Esophagus squamous epithelium (tissue), 5 donors: ENCODE results near the gene LRRC4C. TPM values are rescaled to one million over a fixed set of nuclear protein-coding genes. Genes with fewer than 3 reads are reported as not detected.

Experiments used
- DNase-seq: peaks from one replicate; lab custom pipeline; 2025; lab: John Stamatoyannopoulos, UW
- H3K27ac ChIP-seq, 4 donors: fragments of 200-600 bp; sonication (generic); one replicate each; pipeline ENCODE4 v1.5.1; 2016 to 2019; ENCODE audit warnings: mild to moderate bottlenecking in 1 of 4
- H3K27me3 ChIP-seq, 4 donors: fragments of 200-600 bp; sonication (generic); 1 replicate in 3 of 4; 2 replicates in 1 of 4; pipeline versions ENCODE4 v1.5.1 to v1.6.0; 2017 to 2021; ENCODE audit warnings: antibody characterized with exemption in 1 of 4
- H3K36me3 ChIP-seq, 3 donors: fragments of 200-600 bp; sonication (generic); one replicate each; pipeline ENCODE4 v1.5.1; 2016 to 2019
- H3K4me1 ChIP-seq, 3 donors: fragments of 200-600 bp; sonication (generic); one replicate each; pipeline ENCODE4 v1.5.1; 2017 to 2019
- H3K4me3 ChIP-seq, 4 donors: fragments of 200-600 bp; sonication (generic); 1 replicate in 3 of 4; 2 replicates in 1 of 4; pipeline ENCODE4 v1.5.1; 2016 to 2019; ENCODE audit warnings: mild to moderate bottlenecking in 2 of 4, moderate library complexity in 1 of 4
- H3K9me3 ChIP-seq, 3 donors: fragments of 200-600 bp; sonication (generic); one replicate each; pipeline ENCODE4 v1.5.1; 2016 to 2019
- CTCF ChIP-seq, 6 experiments: fragments of 450-650 bp in 4 of 6; fragments of 200-600 bp in 2 of 6; sonication (generic) in 2 of 6; IDR thresholded peaks; one replicate each; pipeline ENCODE4 v1.5.1; 2016 to 2019; ENCODE audit warnings: antibody characterized with exemption in 6 of 6, mild to moderate bottlenecking in 4 of 6, moderate library complexity in 4 of 6
- POLR2A ChIP-seq, 4 donors: fragments of 450-650 bp; IDR thresholded peaks; one replicate each; pipeline ENCODE4 v1.6.1; 2017; ENCODE audit warnings: antibody characterized with exemption in 4 of 4, mild to moderate bottlenecking in 4 of 4, moderate library complexity in 3 of 4
- WGBS, 2 donors: methylation state at CpG; one replicate each; pipeline ENCODE4 v1.1.5; 2018; 5-methylcytosine and 5-hydroxymethylcytosine counted together
- intact Hi-C: fragments of 100-400 bp; cut with DNase I; formaldehyde crosslinking; loops from one replicate; pipeline ENCODE4 v1.15.0; 2022
- total RNA-seq, 4 donors: library from RNA; depleted of rRNA; stranded (reverse); fragments of >200 nt; gene quantifications; one replicate each; pipeline ENCODE4 v1.1.0, GENCODE V29; 2016
- donor health status: DM: yes; HTN: yes; CAD: no.

LRRC4C gene
- total RNA-seq, 4 donors from 2014 or later: 0.09 to 0.38 (median 0.30) TPM; not detected in 1

- Histone ChIP-seq H3K27ac (no peak overlapping the region), H3K4me3 (no peak overlapping the region), H3K9me3 (no peaks in the 10 kb centered on the region), H3K4me1 (no peaks in the 10 kb centered on the region), H3K27me3 (no peaks in the 10 kb centered on the region), H3K36me3 (no peaks in the 10 kb centered on the region)
- TF ChIP-seq CTCF (IDR thresholded peaks at IDR 0.05): no peak
- no peak for TF ChIP-seq POLR2A (IDR thresholded peaks at IDR 0.05)
- no peak for DNase-seq
- 49% methylated on average over 3 of the region's 3 CpGs for WGBS, 2 donors
- intact Hi-C loops: no loop called here
These were observed 233.4 kb downstream of the LRRC4C start for GRCh38 chr11:41225856-41226633.

- no peak for DNase-seq
- WGBS, 2 donors: 63 to 64% methylated on average over 2 of the region's 2 CpGs
- TF ChIP-seq POLR2A (IDR thresholded peaks at IDR 0.05) (no peak), CTCF (IDR thresholded peaks at IDR 0.05) (no peak)
These were observed 237.2 kb downstream of the LRRC4C start for GRCh38 chr11:41222236-41222635.

GRCh38 chr11:41206388-41206787 is 253.1 kb downstream of the LRRC4C start:
- Histone ChIP-seq H3K27ac (no peak overlapping the region), H3K4me3 (no peak overlapping the region), H3K27me3 (no peaks in the 10 kb centered on the region), H3K36me3 (no peaks in the 10 kb centered on the region), H3K9me3 (no peaks in the 10 kb centered on the region), H3K4me1 (no peaks in the 10 kb centered on the region)
- intact Hi-C loops: no loop called here
- DNase-seq: no peak
- TF ChIP-seq CTCF (IDR thresholded peaks at IDR 0.05) (no peak), POLR2A (IDR thresholded peaks at IDR 0.05) (no peak)

More at GRCh38 chr11:41222236-41222635, 237.2 kb downstream of the LRRC4C start:
- Histone ChIP-seq H3K4me3 (no peak overlapping the region), H3K9me3 (no peaks in the 10 kb centered on the region), H3K27me3 (no peaks in the 10 kb centered on the region), H3K36me3 (no peaks in the 10 kb centered on the region), H3K27ac (no peak overlapping the region), H3K4me1 (no peaks in the 10 kb centered on the region)
- intact Hi-C loops: no loop called here

GRCh38 chr11:41201156-41201555 is 258.3 kb downstream of the LRRC4C start:
- Histone ChIP-seq H3K36me3 (no peaks in the 10 kb centered on the region), H3K4me1 (no peaks in the 10 kb centered on the region), H3K27me3 (no peaks in the 10 kb centered on the region), H3K27ac (no peak overlapping the region), H3K9me3 (no peaks in the 10 kb centered on the region), H3K4me3 (no peak overlapping the region)
- WGBS, 2 donors: 4 to 6% methylated on average over 5 of the region's 5 CpGs
- DNase-seq: no peak
- peak in 3 of 6 experiments; percentile 11 to 58 (median 37) for TF ChIP-seq CTCF (IDR thresholded peaks at IDR 0.05)
- no peak for TF ChIP-seq POLR2A (IDR thresholded peaks at IDR 0.05)
- intact Hi-C loops: no loop called here

- H3K27ac ChIP-seq: no peak overlapping the region
- no peak for DNase-seq
- H3K4me3 ChIP-seq: no peak overlapping the region
- H3K4me1 ChIP-seq: no peaks in the 10 kb centered on the region
- peaks cover 0 to 9% (median 0%) of the 10 kb centered on the region in 3 donors for H3K9me3 ChIP-seq
- 46 to 67% methylated on average over 14 of the region's 14 CpGs for WGBS, 2 donors
- TF ChIP-seq POLR2A (IDR thresholded peaks at IDR 0.05): no peak
- no peak for TF ChIP-seq CTCF (IDR thresholded peaks at IDR 0.05)
- H3K27me3 ChIP-seq: no peaks in the 10 kb centered on the region
- H3K36me3 ChIP-seq: no peaks in the 10 kb centered on the region
- intact Hi-C loops: no loop called here
These were observed 268.9 kb downstream of the LRRC4C start for GRCh38 chr11:41190437-41191082.
